Bone marrow (tissue), 2 donors: ENCODE results near the gene SYNE3.
A peak's percentile ranks its signal among the peaks of the same experiment; 100 is the strongest.

Experiments
- DNase-seq, 2 donors: peaks; one replicate each; lab custom pipeline; 2025; lab: John Stamatoyannopoulos, UW

The SYNE3 gene

GRCh38 chr14:95504135-95505029 lies 12.1 kb downstream of the SYNE3 start:
- DNase-seq, result no peak

DNA sequence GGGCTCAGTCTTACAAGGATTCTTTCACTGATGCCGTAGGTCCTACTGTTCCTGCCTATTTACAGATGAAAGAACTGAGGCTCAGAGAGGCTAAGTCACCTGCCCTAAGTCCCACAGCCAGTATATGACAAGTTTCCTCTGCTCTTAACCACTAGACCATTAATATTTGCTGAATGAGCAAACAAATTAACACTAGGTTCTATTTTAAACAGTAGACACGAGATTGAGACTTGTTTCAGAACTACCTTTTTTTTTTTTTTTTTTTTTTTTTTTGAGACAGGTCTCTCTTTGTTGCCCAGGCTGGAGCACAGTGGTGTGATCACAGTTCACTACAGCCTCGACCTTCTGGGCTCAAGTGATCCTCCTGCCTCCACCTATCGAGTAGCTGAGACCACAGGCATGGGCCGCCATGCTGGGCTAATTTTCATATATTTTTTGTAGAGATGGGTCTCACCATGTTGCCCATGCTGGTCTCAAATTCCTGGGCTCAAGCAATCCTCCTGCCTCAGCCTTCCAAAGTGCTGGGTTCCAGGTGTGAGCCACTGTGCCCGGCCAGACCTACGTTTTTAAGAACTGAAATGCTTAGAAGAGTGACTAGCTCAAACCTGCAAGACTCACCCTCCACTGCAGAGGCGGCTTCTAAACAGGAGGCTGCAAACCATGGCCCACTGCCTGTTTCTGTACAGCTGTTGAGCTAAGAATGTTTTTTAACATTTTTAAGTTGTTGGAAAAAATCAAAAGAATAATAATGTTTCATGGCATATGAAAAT lies 12.9 kb downstream of the SYNE3 start:
- no peak for DNase-seq

DNA sequence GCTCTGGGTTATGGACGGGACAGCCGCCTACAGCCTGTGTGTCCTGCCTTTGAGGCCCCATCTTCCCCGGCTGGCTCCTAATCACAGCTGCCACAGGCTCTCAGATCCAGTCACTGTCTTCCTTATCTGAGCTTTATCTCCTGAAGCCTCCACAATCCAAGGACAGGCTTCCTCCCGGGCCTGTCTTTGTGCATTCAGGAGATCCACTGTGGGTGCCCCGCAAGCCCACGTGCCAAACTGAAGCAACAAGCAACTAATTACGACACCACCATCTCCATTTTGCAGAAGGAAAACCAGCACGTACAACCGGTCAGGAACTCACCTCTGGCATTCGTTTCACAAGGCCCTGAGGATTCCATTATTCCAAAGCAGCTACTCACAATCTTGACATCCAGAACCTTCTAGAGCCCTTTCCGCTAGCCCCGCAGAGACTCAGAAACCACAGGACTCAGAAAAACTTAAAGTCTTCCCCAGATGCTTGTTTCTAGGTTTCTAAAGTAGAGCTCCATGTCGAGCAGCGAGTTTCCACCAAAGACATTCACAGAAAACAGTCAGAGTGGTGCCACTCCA lies 14.0 kb downstream of the SYNE3 start:
- no peak for DNase-seq

- DNase-seq, result no peak
These were observed 15.6 kb downstream of the SYNE3 start for GRCh38 chr14:95500772-95501401.

DNA sequence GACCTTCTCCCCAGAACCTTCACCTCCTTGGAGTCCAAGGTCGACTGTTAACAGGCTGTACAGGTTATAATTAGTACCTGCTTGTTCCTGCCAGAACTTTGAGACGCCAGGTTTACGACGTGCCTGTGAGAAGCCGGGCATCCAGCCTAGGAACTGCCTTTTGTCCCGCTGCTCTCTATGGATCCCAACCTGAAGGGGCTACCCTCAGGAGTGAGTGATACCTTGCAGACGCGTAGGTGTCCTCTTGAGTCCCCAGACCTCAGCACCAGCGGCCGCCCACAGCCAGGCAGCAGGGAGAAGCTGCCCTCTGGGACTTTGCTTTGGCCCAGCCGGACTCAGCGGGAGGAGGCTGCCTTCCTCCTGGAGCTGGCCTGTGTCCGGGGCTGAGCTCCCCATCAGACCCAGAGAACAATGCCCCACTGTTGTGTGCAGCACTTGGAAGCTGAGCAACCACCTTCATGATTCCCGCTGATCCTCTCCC lies 16.2 kb downstream of the SYNE3 start:
- no peak for DNase-seq

DNA sequence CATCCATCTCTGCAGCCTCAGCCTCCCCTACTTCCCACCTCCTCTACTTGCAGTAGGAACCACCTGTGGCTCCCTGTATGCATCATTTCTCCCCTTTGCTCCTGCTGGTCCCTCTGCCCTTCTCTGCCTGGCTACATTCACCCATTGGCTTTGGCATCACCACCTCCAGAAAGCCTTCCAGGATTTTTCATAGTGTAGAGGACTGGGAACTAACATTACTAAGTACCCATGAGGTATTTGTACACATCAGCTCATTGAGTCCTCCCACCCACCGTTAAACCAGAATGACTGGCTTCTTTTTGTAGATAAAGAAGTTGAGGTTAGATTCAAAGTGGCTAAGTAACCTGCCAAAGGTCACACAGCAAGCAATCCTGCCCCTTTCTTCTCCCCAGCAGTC lies 17.1 kb downstream of the SYNE3 start:
- DNase-seq, result no peak

GRCh38 chr14:95498622-95499353 lies 17.7 kb downstream of the SYNE3 start:
- no peak for DNase-seq

- DNase-seq, result no peak
These were observed 18.9 kb downstream of the SYNE3 start for GRCh38 chr14:95497561-95498011.

DNA sequence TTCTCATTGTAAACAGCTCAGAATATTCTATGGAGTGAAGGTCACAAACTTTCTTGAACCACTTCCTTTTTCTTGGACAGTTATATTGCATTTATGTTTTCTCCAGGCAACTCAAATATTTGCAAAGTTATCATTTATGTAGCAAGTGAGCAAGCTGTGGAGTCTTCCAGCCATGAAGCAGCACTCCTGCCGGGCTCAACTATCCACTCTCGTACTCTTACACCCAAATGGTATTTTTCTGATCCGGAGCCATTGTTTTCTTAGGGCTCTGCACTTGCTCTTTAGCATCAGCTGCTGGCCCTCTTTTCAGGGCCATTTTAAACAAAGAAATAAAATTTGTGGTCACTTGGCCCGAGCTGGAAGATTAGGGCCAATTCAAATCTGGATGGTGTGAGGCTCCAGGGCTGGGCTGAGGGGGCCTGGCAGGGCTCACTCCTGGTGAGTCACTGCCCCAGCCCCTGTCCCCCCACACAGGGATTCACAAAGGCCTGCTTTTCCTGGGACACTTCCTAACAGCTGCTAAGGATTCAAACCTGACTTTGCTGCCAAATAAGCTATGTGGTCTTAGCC lies 19.7 kb downstream of the SYNE3 start:
- DNase-seq, result no peak

GRCh38 chr14:95496111-95496681 lies 20.3 kb downstream of the SYNE3 start:
- DNase-seq, result peak in 1 of 2 donors; percentile 14

GRCh38 chr14:95495538-95496025 lies 20.9 kb downstream of the SYNE3 start:
- peak in 1 of 2 donors; percentile 87 for DNase-seq

DNA sequence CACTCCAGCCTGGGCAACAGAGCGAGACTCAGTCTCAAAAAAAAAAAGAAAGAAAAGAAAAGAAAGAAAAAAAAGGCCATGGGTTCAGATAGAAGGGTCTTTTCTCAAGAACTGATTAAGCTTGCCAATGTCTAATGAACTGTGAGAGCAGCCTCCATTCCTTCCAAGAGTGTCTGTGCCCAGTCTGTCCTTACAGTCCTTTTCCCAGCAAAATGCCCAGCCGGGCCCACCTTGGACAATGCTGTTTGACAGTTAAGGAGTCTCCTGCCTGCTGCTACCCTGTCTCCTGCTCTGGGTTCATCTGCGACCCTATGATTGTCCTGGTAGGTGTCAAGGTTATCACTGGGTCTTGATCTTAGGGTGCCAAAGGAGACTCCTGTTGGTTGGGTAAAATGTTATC lies 21.4 kb downstream of the SYNE3 start:
- DNase-seq, result no peak

GRCh38 chr14:95494456-95494855 lies 22.0 kb downstream of the SYNE3 start:
- no peak for DNase-seq

GRCh38 chr14:95493976-95494375 lies 22.5 kb downstream of the SYNE3 start:
- DNase-seq, result no peak

DNA sequence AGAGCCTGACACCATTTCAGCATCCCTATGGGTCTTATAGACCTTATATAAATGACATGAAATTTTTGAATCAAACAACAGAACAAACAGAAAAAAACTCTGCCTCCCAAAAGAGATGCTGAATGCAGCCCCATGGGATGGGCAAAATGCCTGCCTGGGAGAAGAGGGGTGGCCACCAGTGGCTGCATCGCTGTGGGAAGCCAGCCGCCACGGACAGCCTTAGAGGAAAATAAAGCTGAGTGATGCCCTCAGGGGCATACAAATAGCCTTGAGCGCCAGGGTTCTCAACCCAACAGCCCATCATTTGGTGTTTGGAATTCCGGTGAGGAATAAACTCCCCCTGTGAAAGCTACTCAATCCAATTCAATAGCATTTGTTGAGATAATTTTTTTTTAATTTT lies 22.9 kb downstream of the SYNE3 start:
- DNase-seq, result no peak

DNA sequence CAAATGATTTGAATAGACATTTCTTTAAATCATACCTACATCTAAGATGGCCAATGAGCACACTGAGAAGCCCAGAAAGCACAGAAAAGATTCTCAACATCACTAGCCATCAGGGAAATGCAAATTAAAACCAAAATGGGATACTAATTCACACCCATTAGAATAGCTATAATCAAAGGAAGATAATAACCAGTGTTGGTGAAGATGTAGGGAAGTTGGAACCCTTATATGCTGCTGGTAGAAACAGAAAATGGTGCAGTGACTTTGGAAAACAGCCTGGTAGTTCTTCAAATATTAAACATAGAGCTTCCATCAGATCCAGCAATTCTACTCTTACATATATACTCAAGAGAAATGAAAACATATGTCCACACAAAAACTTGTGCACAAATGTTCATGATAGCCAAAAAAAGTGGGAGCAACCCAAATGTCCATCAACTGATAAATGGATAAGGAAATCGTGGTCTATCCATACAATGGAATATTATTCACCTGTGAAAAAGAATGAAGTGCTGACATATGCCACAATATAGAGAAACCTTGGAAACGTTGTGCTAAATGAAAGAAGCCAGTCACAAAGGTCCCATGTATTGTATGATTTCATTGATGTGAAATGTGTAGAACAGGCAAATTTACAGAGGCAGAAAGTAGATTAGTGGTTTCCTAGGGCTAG lies 24.4 kb downstream of the SYNE3 start:
- no peak for DNase-seq

DNA sequence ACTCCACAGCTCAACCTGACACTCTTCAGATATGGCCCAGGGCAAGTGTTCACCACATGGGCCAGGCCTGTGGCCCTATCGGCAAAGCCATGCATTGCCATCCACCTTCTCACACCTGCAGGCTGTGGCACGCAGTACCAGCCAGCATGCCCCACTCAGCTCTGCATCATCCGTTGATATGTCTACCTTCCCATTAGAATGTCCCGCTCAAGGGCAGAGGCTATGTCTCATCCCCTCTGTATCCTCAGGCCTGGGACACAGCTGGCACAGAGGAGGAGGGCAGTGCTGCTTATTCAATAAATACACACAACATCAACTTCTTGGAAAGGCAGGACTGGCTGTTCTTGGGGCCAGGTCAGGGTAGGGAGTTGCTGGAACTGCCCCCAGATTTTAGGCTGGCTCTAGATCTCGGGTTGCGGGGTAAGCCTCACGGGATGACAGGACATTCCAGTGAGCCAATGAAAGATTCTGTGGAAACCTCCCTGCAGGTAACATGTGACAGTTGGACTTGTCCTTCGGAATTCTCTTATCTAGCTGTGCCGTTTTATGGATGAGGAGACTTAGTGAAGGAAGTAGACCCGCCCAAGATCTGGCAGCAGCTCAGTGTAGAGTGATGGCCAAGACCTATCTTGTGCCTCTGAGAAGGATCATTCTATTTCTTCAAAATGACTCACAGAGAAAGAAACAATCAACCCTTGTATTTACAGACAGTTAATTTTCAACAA lies 25.6 kb downstream of the SYNE3 start:
- no peak for DNase-seq

DNA sequence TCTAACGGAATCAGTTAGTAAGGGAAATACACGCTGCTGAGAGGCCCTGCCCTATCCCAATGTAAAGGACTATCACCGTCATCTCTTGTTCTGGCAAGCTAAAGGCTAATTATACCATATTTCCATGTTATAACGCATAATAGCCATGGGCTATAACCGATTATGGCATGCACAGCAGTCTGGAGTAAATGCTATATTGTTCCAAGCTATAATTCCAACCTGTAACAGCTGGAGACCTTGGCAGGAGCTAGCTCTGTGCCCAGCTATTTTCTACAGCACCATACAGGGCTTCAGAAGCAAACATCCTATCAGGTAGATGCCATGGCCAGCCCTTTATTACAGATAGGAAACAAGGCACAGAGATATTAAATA lies 26.3 kb downstream of the SYNE3 start:
- no peak for DNase-seq
